Hepatic stellate cell (primary cell): ENCODE results near the gene RUFY1.

Experiments
- DNase-seq: peaks from one replicate; pipeline ENCODE4 v3.0.0; 2011; ENCODE audit warnings: low spot score

Gene RUFY1

DNA sequence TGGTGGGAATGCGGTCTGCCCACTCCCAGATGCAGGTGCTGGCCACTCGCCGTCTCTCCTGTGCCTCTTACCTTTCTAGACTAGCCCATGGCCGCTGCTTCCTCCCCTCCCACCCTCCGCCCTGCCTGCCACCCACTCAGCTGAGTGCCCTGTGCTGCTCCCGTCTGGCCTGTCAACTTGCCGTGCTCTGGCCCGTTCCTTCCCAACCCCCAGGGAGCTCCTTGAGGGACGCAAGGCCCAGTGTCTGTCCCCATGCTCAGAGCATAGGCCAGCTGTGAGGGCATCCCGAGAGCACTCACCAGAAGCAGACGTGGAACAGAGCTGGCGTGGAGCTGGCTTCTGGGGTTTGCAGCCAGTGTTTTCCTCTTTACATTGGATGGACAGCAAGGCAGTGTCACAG lies 53.0 kb downstream of the RUFY1 start:
- DNase-seq = no peak

DNA sequence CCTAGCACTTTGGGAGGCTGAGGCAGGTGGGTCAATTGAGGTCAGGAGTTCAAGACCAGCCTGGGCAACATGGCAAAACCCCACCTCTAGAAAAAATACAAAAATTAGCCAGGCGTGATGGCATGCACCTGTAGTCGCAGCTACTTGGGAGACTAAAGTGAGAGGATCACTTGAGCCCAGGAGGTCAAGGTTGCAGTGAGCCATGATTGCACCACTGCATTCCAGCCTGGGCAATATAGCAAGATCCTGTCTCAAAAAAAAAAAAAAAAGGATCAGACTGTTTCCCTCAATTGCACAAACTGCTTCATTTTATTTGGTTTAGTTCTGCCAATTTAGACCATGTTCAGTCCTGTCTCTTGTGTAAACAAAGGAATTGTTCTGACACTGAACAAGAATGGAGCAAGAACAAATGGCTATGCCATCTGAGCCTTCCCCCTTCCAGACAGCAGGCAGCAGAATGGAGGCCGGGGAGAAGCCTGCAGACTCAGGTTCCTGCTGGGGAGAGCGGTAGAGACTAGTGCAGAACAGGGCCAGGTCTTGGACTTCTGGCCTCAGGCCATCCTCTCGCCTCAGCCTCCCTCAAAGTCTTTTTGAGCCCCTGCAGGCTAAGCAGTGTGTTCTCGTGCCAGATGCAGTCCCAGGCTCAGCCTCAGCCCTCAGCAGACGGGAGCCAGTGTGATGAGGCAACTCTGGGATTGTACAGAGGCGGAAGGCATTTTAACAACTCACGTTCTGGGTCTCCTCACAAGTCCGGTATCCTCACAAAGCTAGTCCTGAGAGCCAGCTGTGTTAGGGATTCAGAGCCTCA lies 54.9 kb downstream of the RUFY1 start:
- DNase-seq = no peak

DNA sequence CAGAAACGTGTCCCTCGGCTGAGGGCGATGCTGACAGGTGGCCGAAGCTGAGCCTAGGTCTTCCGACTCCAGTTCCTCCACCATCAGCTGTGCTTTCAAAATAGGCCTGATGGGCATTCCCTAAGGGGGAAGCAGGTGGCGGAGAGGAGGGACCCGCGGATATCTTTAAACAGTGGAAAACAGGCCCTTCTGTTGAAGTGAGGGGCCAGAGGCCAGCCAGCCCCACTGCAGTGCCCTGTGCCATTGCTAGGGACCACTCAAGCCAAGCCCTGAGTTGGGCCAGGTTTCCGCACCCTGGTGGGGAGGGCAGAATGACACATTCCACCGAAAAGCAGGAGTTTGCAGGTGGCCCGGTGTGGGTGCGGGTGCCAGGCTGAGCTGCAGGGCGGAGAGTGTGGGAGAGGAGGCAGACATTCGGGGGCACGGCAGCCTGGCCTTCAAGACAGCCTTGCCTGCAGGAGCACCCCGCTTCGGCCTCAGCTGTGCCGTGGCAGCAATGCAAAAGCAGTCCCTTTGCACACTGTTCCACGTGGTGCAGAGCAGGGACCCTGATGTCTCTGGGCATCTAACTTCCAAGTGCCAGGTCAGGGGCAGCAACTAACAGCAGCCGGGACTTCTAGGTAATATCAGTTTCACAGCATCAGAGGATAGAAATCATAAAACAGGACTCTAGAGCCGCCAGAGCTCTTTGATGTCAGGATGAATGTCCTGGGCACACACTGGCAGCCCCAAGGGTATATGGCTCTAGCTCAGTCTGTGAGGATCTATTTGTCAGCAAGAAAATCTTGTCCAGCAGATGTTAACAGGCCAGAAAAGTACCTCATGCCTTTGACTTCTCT lies 55.9 kb downstream of the RUFY1 start:
- no peak for DNase-seq

DNA sequence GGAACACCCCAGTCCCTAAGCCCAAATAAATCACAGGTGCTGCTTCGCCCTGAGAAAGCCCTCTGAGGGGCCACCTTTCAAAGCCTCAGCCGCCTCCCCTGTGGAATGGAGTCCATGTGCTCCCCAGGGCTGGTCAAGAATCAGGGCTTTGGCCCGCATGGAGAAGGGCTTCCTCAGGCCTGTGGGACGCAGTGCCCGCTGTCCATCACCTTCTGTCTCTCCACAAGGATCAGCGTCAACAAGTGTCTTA lies 56.5 kb downstream of the RUFY1 start:
- no peak for DNase-seq

DNA sequence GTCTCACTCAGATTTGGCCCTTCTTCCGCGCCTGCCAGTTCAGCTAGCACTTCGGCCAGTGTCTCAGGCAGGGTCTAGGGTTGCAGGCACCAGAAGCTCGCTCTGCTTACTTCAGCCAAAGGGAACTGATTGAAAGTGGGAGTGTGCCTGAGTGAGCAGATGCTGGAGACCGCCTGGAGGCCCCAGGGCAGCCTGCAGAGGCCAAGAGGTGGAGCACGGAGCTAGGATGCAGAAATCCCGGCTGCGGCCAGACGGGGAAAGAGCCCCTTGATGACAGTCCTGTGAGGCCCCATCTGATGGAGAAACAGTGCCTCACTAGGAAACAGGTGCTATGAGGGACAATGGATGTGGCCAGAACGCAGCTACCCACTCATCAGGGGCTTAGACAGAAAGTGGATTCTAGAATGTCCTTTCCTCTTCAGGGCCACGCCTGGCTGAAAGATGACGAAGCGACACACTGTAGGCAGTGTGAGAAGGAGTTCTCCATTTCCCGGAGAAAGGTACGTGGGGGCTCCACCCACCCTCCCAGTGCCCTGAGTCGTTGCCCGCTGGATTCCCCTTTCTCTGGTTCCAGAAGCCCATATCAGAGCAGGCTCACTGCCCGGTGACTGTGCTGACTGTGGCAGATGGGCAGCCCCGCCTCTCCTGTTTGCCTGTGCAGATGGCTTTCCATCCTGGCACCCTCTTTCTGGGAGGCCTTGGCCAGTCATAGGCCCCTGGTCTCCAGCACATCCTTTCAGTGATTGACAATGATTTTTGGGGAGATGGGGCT lies 57.0 kb downstream of the RUFY1 start:
- no peak for DNase-seq

DNA sequence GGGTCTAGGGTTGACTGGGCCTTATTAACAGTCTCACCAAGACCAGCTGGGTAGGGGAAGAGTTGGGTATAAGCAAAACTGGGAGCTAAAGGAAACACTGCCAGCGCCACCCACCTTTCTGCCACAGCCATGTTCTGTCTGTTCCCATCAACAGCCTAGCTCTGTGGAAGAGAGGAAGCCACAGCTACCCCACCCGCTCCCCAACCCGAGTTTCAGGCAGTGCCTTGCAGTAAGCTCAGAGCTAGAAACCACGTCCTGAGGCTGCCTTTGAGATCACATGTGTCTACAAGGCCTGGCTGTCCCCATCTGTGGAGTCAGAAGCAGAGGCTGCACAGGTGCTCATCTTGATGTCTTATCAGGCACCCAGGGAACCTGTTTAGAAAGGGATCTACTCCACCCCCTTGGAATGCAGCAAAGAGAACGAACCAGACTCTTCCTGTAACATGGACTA lies 57.8 kb downstream of the RUFY1 start:
- no peak for DNase-seq

DNA sequence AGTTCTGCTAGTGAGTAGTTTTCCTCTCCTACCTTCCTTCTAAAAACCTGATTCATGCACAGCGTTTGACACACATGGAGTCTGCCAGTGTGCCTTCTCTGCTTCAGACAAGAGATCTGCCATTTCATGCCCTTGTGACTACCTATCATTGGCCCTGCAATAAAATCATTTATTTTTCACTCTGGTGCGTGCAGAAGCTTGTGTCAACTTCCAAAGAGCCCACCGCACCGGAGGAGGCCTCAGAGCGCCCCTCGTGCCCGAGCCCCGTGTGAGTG lies 59.4 kb downstream of the RUFY1 start:
- no peak for DNase-seq

DNA sequence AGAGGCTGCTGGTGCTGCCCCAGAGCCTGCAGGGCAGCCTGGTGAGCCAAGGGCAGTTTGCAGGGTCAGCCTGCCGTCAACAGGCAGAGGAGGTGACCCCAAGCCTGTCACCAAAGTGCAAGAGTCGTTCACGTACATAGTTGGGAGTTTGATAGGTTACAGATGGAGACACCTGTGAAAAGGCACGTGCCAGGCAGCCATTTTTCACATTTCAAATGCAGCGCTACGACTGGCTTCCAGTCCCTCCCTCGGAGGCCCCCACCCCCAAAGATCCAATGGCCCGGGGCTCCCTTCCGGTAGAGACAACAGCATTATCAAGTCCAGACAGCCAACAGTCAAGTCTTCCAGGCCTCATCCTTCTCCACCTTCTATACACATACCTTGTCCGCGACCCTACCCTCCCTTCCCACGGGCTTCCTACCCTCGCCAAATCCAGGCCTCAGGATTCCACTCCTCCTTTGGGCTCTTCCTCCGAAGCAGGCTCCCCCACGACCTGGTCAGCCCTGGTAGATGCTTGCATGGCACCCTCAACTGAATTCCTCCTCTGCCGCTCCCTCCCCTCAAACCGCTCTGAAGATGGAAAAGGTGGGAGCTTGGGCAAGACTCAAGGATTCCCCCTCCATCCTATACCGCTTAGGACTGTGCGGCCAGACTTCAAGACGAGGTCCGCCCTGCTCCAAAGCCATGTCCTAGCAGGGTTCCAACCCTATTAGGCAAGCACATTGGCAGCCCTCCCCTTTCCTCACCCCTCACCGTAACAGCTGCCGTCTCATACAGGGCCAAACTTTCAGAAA lies 60.0 kb downstream of the RUFY1 start:
- no peak for DNase-seq

DNA sequence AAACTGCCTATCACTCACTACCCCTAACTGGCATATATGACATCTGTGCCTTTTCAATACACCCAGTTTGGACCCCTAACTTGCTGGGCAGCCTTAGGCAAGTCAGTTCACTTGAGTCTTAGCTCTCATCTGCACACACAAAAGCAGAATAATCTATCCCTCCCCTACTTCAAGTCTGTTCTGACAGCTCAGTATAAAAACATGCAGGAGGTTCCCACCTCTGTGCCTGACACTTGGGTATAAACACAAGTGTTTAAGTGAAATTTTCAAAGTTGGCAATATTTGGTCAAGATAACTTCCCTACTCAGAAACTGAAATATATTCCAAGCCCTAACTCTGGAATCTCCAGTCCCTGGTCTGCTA lies 60.5 kb downstream of the RUFY1 start:
- DNase-seq = no peak

DNA sequence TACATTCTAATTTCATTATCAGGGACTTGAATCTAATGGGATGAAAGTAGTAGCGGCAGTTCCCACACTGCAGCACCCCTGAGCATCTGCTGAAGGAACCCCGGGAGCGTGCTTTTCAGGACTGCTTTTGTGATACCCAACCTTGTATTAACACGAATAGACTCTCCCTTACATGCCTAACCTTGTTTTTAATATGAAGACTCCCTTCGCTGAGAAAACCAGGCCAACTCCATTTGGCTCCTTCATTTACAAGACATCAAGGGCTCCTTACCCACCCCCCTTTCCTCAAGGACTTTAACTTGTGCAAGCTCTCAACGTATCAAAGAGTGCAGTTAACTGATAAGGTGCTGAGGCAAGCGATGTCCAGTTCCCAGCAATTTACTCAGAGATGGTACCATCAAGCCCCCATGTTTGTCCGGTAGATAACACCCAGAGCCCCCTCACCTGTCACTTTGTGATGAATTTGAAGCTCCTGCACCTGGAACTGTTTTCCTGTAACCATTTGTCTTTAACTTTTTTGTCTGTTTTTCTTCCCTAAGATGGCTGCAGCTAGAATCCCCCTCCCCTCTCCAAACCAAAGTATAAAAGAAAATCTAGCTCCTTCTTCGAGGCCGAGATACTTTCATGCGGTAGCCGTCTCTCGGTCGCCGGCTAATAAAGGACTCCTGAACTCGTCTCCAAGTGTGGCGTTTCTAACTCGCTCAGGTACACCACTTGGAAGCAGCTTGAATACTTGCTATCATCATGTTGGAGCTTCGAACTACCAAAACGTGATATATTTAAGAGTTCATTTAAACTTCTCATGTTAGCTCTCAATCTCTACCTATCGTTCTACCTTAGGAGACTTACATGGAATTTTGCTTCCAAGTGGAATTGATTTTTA lies 62.5 kb downstream of the RUFY1 start:
- no peak for DNase-seq

DNA sequence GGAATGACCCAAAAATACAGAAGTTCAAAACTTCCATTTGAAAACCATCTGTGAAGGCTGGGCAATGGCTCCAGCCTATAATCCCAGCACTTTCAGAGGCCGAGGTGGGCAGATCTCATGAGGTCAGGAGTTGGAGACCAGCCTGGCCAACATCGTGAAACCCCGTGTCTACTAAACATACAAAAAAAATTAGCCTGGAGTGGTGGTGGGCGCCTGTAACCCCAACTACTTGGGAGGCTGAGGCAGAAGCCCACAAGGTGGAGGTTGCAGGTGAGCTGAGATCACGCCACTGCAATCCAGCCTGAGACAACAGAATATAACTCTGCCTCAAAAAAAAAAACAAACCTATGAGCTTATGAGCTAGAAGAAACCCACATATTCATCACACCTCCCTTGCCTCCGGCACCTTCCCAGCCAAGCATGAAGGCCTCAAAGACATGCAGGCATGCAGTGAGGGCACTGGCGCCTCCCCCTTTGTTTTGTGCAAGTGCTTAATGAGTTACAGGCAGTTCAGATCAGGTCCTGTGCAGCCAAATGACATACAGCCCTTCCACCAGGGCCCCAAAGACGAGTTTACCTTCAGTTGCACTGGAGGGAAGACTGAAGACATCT lies 63.2 kb downstream of the RUFY1 start:
- DNase-seq = no peak

DNA sequence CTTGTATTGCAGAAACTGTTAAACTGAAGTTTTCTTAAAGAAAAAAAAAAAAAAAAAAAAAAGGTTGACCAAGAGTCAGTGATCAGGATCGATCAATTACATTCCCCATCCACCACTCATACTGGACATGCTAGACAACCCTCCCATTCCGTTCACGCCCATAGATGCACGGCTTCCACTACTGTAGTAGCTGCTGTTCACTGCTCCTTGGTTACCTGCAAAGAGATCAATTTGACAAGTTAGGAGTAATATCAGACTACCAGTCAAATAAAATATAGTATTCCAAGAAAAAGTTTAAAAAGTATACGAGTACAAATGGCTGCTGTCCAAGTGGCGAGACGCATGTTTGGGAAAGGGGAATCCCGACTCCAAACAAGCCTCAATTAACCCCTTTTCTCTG lies 64.4 kb downstream of the RUFY1 start:
- no peak for DNase-seq

DNA sequence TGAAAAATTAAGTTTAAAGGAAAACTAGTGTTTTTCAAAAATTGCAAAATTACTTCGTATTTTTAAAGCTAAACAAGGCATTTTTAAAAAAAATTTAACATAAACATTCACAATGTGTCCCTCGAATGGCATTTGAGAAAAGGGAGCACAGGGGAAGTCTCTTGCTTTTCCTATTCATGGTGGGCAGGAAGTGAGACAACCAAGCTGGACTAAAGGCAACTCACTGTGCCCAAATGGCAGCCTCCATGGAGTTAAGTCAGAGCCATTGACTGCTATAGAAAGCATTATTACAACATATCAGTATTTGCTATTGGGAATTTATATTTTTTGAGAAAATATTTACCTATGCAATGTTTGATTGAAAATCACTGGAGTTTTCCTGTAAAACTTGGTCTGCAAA lies 64.8 kb downstream of the RUFY1 start:
- DNase-seq = no peak

DNA sequence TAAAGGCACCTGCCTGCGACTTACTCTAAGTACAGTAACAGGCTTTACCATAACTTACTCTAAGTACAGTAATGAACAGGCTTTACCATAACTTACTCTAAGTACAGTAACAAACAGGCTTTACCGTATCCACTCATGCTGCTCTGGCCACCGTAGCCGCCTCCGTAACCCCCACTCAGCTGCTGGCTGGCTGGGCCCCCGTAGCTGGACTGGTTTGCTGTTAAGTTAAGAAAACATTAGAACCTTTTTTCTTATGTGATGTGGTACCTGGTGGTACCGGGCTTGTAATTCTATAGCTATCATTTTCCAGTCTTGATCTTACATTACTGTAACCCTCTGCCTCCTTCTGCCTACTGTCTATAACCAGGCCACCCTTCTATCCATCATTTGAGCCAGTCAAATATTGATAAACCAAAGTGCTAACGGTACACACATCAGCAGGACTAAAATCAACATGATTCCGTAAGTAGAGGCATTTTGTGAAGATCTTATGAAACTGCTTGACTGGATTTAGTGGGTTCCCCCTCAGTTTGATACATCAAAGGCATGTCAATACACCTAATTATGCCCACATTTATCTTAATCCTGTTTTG lies 65.7 kb downstream of the RUFY1 start:
- no peak for DNase-seq

DNA sequence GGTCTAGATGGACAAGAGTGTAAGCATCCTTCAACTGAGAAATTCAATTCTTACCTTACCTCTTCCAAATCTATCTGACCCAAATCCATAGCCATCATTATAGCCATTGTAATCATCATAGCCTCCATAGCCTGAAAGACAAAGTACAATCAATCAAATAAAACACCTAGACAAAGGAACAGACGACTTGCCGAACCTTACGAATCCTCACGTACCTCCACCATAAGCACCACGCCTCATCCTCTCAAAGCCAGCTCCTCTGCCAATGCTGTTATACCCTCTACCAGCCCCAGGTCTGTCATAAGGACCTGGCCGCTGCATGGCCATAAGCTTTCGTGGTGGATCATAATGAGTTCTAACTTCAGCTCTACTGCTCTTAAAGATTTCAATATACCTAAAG lies 67.6 kb downstream of the RUFY1 start:
- no peak for DNase-seq

DNA sequence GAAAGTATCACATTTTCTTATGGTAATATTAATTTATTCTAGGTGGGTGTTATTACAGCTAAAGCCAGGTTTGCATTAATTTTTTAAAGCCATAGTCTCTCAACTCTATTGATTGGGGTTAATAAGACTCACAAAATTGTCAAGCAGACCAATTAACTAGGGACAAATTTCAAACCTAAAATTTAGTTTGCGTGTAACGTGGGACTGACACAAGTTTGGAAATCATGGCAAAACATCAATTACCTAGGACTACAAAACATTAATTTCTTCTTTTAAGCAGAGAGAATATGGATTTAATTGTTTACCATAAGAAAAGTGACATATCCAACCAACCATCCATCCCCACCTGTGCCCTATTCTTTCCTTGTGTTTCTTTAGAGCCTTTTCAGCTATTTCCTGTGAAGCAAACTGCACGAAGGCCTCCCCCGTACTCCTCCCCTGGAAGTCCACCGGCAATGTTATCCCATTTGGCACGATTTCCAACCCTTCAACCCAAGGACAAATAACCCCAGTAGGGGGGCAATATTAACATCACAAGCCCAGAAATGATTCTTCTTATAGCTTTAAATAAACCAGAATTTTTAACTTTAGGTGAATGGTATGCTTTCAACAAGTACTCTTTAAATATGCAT lies 68.7 kb downstream of the RUFY1 start:
- DNase-seq = no peak

DNA sequence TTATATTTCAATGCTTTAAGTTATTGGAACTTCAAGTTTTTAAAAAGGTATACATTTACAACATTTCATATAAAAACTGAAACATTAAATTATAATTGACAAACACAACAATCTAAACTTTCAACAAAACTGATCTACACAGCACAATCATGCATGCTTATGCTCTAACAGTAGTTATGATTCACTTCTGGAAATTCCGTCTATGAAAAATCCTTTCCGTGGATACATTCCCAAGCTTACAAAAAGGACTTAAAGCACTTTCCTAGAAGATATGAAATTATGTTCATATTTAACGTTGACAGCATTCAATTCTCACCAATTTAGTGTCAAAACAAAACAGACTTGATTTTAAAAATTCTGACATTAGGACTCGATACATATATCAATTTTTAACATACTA lies 69.4 kb downstream of the RUFY1 start:
- no peak for DNase-seq

DNA sequence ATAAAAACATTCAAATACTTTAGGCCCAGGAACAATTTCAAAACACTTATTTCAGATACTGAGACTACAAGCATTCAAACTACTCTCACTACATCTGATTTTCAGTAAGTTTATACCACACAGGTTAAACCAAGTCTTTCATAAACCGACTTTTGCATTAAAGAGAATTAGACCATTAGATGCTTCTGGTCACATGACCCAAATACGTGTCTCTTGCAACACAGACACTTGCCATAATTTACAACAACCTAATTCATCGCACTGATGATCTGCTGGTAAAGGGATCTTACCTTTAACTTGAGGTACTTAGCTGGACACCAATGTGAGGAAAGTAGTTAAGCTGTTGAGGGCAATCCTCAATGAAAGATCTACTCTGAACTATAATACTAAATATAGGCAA lies 69.9 kb downstream of the RUFY1 start:
- no peak for DNase-seq

DNA sequence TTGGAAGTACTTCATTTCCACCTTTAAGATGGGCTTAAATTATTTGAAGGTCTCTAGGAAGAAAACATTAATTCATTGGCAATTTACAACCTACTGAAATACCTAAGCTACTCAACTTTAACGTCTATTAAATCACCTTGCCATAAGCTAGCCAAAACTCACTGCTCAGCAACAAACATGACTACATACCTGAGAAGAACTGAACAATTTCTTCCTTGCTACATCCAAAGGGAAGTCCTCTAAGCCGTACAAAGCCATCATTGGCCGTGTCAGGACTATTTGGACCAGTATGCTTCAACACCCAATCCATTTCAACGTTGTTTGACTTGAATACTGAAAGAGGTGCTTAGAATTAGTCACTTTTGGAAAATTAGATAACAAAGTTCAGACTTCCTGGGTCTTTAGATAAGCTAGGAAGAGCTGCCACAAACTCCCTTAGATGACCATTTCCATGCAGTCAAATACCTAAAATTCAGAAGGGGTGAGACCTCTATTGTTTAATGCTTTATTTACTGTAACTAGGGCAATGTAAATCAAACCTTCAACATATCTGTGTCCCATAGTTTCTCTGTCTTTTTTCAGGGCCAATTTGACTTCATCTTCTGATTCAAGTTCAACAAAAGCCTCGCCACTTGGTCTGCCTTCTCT lies 70.5 kb downstream of the RUFY1 start:
- no peak for DNase-seq
